GM19452 (cell line): ENCODE results near the gene RIPK3.

Experiments used
- ATAC-seq: cut with Tn5 transposase; IDR thresholded peaks from one replicate; pipeline ENCODE4 v1.9.1; 2021; ENCODE audit not compliant: unreplicated experiment

Gene RIPK3

DNA sequence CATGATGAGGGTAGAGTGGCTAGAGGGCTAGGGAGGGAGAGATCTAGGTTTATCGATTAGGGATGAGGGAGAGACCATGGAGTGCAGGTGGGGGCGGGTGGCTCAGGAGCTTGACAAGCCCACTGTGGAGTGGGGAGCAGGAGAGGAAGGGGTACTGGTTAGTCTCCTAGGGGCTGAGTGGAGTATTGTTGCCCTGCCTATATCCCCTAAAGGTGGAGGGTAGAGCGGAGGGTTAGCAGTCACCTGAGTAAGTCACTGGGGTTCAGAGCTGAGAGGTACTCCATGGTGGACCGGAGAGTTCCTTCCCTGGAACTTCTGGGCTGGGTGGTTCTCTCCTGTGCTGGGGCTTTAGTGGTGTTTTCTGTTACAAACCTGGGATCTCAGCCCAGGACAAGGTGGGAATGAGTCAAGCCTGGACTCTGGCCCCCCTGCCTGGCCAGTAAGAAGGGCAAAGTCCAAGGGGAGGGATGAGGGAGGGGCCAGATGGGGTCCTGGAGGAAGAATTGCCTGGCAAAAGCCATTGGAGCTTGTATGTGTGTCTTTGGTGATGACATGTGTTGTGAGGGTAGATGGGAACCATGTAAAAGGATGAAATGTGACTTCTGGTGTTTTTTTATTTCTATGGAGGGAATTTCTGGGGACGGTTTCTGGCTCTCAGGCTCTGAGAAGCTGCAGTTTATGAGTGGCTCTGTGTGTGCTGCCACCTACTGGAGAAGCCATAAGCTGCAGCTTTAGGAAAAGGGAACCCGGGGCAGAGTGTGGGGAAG lies 32.0 kb downstream of the RIPK3 start, which contains the start of gene CIDEB:
Gene CIDEB (minus strand): TSS at position 403 of the 767 bp plus-strand sequence. CDS start 119 bp downstream, at position 284.
- no peak for ATAC-seq

DNA sequence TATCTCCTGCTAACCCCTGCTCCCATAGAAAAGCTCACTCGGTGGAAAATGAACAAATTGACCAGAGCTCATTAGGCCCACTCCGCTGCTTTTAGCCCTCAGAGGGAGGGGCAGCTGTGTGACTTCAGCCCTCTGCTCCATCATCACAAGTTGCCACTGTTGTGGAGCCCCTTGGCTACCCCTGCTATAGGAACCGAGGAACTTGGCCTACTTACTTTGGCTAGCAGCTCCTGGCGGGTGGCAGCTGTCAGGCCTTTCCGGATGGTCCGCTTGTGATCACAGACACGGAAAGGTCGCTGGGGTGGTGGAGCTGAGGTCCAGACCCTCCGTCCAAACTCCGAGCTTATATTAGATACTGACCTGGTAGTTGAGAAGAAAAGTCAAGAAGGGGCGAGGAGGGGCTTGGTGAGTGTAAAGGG lies 32.6 kb downstream of the RIPK3 start:
- ATAC-seq: no peak

DNA sequence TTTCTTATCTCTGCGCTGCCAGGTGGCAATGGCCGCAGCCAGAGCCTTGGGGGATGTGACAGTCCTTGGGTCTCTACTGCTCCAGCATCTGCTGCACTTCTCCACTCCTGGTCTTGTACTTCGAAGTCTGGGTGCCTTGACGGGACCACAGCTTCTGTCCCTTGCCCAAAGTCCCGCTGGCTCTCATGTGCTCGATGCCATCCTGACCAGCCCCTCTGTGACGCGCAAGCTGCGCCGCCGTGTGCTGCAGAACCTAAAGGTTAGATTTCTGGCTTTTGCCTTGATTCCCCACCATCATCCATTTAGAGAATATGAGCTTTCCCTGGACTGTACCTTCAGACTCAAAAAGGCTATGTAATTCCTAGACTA lies 35.8 kb downstream of the RIPK3 start:
- no peak for ATAC-seq

DNA sequence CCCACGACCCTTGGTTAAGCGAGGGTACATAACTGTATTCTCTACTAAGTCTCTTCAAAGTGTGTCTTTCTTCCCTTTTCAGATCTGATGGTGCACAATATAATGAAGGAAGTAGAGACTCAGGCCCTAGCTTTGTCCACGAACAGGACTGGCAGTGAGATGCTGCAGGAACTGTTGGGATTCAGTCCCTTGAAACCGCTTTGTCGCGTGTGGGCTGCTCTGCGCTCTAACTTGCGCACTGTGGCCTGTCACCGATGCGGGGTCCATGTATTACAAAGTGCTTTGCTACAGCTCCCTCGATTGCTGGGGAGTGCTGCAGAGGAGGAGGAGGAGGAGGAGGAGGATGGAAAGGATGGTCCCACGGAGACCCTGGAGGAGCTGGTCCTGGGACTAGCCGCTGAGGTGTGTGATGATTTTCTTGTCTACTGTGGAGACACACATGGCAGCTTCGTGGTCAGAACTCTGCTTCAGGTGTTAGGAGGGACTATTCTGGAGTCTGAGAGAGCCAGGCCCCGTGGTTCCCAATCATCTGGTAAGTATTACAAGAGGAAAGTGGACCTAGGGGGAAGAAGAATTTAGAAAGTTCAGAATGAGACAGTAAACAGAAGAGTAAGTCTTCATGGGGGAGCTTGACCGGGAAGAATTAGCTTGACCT lies 39.3 kb downstream of the RIPK3 start:
- ATAC-seq: no peak

DNA sequence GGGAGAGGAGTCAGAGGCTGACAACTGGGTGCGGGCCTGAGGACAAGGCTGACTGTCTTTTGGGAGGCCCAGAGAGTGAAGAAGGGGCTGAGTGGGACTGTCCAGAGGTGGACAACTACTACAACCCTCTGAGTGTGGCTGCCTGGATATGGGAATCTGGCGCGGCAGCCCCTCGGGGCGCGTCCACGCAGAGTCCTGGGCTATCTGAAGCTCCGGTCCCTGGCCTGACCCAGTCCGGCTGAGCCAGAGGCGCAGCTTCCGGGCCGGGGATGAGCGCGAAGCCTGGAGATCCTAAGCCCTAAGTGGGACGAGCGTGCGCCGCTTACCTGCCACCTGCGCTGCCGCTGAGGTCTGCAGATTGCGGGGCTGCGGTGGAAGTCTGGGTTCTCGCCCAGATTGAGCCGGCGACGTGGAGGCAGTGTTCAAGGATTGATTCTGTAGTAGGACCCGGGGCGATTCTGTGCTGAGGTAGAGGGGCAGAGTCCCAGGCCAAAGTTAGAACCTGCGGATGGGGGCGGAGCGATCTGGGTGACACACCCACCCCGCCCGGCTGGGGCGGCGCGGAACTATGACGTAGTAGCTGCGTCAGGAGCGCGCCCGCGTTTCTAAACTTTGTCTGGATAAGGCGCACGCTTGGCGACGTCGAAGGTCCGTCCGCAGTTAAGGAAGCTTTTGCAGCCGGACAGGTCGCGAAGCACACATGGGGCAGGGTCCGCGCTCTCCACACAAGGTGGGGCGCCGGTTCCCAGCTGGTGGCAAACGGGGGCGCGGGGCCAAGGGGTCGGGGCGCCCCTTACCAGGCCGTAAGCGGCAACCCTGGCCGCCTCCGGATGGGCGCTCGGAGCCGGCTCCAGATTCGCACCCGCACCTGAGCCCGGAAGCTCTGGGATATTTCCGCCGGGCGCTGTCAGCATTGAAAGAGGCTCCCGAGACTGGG lies 40.3 kb downstream of the RIPK3 start, which contains the start of the genes DHRS1 and NOP9:
Gene DHRS1 (minus strand): TSS at position 526 of the 937 bp plus-strand sequence. CDS start 674 bp downstream, outside the sequence.
Gene NOP9 (plus strand): TSS at position 596 of the 937 bp plus-strand sequence. CDS start 105 bp downstream, at position 701.
- peak; percentile 70 for ATAC-seq

DNA sequence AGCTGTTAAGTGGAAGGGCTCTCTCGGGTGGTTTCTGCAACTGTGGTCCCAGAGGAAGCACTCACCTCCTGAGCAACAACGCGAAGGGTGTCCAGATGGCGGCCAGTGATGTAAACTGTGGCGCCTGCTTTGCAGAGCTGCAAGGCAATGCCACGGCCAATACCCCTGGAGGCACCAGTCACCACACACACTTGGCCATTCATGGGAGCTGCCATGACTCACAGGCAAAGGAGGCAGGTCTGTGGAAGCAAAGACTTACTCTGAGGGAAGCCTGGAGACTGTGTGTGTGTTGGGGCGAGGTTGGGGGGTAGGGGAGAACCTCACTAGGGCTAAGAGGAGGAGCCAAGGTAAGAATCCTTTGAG lies 40.9 kb downstream of the RIPK3 start:
- ATAC-seq: no peak

DNA sequence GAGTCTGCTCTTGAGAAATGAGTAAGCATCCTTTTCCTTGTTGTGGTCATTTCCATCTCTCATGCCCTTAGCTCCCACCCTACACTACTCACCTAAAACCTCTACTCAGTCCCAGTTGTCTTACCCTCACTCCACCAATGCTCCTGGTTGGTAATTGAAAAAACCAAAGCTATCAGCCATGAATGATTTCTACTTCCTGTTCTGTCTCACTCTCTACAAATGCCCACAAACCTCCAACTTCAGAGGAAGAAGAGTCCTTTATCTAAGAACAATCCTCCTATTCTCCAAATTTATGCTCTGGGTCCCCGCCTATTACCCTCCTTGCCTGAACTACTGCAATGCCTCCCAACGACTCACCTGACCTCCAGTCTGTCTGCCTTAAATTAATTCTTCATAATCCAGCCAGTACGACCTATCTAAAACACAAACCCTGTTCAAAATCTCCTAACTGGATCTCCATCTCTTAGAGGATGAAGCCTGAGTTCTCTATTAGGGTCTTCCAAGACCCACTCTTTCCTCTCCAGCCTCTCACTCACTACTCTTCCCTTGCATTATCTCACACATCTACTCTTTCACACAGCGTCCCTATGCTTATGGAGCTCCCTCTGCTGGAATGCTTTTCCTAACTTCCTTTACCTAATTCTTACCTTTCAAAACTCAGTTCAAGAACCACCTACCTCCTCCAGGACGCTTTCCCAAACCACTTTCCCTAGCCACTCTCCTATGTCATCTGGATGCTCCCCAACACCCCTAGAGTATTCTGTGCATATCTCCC lies 42.4 kb downstream of the RIPK3 start:
- peak; percentile 36 for ATAC-seq

DNA sequence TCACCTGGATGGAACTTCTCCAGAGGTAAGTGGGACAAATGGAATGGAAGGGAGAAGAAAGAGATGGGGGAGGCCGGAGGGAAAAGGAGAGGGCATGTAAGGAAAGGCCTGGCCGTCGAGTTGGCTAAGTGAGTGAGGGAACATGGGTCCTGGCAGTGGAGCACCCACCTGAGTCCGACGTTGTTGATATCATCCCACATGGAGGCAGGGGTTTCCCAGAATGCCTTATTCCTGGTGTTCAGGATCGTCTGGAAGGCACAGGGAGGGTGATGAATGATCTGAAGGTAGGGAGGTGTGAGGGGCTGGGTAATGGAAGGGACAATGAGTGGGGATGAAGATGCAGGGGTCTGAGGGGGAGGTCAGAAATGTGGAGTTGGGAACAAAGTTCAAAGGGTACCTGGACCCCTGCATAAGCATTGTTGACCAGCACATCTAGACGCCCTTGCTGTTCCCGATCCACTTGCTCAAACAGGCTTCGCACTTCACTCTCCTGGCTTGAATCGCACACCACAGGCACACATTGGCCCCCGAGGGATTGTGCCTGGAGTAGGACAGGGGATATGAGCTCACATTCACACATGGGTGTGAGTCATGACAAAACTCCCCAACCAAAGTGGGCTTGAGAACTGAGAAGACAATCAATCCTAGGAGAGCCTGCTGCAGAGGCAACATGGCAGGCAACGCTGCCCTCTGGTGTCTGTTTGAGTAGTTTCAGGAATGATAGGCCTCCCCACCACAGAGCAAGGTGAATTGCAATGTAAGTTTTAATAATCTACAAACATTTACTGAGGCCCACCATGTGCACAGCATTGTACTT lies 43.2 kb downstream of the RIPK3 start:
- ATAC-seq: peak; percentile 55

DNA sequence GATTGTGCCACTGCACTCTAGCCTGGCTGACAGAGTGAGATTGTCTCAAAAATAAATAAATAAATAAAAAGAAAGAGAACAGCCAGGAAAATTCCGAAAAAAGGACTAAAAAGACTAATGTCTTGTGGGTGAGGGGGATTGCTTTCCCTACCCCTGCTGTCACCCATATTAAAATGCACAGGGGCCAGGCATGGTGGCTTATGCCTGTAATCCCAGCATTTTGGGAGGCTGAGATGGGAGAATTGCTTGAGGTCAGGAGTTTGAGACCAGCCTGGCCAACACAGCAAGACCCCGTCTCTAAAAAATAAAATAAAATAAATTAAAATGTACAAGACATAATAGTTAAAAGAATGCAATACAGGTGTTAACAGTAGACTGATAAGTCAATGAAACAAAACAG lies 46.3 kb downstream of the RIPK3 start:
- no peak for ATAC-seq

DNA sequence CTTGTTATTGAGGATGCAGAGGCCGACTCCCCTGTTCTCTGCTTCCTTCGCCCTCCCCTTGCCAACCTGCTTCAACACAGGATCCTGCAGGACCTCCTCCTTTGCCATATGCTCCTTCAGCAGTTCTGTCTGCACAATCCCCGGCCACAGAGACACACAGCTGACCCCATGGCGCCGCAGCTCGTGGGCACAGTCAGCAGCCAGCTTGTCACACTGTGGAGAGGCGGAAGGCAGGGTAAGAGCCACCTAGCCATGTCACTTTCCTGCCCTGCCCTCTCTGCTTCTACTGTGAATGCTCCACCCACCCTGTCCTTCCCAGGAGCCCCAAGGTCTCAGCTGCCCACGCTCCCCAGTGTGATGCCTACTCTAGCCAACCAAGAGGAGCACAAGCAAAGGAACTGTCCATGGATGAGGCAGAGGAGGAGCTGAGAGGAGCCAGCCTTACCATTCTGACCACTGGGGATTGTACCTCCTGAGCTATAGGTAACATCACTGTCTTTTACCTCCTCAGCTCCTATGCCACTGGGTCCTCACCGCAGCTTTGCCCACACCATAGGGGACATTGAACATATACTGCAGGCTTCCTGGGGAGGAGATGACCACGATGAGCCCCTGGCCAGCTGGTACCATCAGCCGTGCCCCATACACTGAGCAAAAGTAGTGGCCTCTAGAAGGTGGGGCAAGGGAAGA lies 47.5 kb downstream of the RIPK3 start:
- no peak for ATAC-seq

DNA sequence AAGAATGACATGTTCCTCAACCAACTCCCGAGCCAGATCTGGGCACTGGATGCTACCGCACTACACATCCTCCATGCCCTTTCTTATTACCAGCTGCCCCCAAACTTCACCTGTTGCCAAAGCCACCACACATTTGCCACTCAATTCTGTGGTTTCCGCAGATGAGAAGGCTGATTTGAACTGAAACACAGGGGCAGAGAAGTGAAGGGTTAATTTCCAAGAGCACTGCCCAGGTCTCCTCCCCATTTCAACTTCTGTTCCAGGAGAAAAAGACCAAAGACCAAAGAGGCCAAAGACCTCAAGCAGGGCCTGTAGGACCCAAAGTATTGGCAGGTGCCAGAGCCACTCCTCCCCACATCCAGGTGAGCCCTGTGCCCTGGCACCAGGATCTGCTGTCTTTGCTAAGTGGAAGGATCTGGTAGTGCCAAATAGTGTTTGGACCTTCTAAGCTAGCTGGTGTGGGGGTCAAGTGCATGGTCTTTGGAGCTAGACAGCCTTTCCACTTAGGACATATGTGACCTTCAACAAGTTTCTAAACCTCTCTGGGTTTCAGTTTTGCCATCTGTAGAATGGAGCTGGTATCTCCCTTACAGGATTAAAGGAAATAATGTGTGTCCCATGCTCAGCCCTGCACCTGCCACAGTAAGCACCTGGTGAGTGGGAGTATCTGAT lies 48.2 kb downstream of the RIPK3 start:
- ATAC-seq: no peak

DNA sequence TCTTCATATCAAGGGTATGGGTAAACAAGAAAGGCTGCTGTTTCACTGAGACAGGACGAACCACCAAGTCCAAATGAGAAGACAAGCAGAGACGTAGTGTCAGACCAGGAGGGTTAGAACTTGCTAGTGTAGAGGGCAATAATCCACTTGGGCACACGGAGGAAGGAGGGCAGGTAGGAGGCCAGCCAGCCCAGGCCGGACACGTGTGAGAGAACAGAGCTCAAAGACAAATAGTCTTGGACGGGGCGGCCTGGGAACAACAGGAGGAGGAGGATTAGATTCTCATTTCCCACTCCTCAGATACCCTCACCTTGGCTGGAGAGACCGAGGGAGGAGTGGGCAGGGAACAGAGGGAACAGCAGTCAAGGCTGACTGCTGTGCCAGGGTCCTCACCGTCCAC lies 49.0 kb downstream of the RIPK3 start:
- no peak for ATAC-seq

DNA sequence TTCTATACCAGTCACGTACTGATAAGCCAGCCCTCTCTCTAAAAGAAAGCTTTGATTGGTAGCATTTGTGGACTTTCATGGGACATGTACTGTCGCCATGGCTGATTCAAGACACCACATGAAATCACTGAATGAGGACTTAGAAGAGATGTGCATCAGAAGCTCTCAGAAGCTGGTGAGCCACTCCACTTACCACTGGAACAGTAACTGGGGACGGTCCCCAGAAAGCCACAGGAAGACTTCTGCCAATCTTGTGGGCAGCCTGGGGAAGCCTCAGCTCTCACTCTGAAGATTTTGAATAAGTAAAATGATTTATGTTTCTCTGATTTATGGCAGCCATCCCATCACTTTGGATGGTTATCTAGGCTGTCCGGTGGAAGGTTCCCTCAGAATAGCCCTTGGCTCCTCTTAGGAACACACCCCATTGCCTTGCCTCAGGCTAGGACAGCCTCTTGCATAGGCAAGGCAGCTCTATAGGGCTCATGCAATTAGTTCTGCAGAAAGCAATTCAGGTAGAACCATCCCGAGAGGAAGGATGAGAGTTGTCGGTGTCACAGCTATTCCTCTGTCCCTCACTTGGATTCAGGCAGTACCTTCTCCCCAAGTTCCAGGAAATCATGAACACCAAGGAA lies 50.0 kb downstream of the RIPK3 start:
- ATAC-seq: peak; percentile 78

DNA sequence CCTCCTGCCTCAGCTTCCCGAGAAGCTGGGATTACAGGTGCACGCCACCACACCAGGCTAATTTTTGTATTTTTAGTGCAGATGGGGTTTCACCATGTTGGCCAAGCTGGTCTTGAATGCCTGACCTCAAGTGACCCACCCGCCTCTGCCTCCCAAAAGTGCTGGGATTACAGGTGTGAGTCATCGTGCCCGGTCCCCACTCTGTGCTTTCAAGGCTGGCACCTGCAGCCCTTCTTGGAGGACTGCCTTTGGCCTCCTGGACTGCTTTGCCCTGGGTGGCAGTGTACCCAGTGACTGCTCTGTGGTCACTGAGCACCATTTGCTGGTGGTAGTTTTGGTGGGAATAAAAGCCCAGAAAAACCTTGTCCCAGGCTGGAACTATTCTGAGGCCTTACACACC lies 52.8 kb downstream of the RIPK3 start:
- ATAC-seq: no peak
